Measurements from ENCODE around the gene KIAA1549. TPM values are rescaled to one million over a fixed set of nuclear protein-coding genes. Genes with fewer than 3 reads are reported as not detected.

KIAA1549 gene
- total and polyA plus RNA-seq, 2 of the 8 experiments (the other 6 are each of a cell fraction or from before 2014, with no cell fraction given): 6.5 to 17.3 TPM

DNA sequence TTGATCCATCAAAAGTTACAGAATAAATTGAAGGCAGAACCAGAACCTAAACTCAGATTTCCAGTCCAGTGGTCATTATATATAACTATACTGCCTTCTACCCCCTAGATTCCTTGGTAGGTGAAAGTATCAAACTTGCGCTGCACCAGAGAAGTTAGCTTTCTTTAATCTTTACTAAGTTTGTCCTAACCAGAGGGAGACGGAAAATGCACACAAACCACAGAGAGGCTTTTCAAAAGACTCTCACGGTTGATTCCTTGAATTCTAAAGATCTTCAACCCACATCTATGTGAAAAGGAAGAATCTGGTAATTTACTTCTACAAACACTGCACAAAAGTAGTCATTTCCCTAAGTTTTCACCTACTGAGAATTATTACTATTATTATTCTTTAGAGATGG, 18.2 kb upstream of the KIAA1549 start (continued):
- TF ChIP-seq, protein P1, sequence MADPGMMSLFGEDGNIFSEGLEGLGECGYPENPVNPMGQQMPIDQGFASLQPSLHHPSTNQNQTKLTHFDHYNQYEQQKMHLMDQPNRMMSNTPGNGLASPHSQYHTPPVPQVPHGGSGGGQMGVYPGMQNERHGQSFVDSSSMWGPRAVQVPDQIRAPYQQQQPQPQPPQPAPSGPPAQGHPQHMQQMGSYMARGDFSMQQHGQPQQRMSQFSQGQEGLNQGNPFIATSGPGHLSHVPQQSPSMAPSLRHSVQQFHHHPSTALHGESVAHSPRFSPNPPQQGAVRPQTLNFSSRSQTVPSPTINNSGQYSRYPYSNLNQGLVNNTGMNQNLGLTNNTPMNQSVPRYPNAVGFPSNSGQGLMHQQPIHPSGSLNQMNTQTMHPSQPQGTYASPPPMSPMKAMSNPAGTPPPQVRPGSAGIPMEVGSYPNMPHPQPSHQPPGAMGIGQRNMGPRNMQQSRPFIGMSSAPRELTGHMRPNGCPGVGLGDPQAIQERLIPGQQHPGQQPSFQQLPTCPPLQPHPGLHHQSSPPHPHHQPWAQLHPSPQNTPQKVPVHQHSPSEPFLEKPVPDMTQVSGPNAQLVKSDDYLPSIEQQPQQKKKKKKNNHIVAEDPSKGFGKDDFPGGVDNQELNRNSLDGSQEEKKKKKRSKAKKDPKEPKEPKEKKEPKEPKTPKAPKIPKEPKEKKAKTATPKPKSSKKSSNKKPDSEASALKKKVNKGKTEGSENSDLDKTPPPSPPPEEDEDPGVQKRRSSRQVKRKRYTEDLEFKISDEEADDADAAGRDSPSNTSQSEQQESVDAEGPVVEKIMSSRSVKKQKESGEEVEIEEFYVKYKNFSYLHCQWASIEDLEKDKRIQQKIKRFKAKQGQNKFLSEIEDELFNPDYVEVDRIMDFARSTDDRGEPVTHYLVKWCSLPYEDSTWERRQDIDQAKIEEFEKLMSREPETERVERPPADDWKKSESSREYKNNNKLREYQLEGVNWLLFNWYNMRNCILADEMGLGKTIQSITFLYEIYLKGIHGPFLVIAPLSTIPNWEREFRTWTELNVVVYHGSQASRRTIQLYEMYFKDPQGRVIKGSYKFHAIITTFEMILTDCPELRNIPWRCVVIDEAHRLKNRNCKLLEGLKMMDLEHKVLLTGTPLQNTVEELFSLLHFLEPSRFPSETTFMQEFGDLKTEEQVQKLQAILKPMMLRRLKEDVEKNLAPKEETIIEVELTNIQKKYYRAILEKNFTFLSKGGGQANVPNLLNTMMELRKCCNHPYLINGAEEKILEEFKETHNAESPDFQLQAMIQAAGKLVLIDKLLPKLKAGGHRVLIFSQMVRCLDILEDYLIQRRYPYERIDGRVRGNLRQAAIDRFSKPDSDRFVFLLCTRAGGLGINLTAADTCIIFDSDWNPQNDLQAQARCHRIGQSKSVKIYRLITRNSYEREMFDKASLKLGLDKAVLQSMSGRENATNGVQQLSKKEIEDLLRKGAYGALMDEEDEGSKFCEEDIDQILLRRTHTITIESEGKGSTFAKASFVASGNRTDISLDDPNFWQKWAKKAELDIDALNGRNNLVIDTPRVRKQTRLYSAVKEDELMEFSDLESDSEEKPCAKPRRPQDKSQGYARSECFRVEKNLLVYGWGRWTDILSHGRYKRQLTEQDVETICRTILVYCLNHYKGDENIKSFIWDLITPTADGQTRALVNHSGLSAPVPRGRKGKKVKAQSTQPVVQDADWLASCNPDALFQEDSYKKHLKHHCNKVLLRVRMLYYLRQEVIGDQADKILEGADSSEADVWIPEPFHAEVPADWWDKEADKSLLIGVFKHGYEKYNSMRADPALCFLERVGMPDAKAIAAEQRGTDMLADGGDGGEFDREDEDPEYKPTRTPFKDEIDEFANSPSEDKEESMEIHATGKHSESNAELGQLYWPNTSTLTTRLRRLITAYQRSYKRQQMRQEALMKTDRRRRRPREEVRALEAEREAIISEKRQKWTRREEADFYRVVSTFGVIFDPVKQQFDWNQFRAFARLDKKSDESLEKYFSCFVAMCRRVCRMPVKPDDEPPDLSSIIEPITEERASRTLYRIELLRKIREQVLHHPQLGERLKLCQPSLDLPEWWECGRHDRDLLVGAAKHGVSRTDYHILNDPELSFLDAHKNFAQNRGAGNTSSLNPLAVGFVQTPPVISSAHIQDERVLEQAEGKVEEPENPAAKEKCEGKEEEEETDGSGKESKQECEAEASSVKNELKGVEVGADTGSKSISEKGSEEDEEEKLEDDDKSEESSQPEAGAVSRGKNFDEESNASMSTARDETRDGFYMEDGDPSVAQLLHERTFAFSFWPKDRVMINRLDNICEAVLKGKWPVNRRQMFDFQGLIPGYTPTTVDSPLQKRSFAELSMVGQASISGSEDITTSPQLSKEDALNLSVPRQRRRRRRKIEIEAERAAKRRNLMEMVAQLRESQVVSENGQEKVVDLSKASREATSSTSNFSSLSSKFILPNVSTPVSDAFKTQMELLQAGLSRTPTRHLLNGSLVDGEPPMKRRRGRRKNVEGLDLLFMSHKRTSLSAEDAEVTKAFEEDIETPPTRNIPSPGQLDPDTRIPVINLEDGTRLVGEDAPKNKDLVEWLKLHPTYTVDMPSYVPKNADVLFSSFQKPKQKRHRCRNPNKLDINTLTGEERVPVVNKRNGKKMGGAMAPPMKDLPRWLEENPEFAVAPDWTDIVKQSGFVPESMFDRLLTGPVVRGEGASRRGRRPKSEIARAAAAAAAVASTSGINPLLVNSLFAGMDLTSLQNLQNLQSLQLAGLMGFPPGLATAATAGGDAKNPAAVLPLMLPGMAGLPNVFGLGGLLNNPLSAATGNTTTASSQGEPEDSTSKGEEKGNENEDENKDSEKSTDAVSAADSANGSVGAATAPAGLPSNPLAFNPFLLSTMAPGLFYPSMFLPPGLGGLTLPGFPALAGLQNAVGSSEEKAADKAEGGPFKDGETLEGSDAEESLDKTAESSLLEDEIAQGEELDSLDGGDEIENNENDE (IDR thresholded peaks at IDR 0.05; ENCODE audit: insufficient replicate concordance, low read length): no peak
- TF ChIP-seq BCL11A (IDR thresholded peaks at IDR 0.05; ENCODE audit: low read depth in 2 of 2, low read length in 2 of 2): no peak
- no peak for TF ChIP-seq SIRT6 (IDR thresholded peaks at IDR 0.05; ENCODE audit: low read length)

Measured in H1 (cell line).